GM18907 (cell line): ENCODE results near the gene ZNF524.

Experiments used
- ATAC-seq: cut with Tn5 transposase; IDR thresholded peaks from one replicate; pipeline ENCODE4 v1.9.1; 2021; ENCODE audit warnings: mild to moderate bottlenecking, moderate library complexity; ENCODE audit not compliant: unreplicated experiment

The ZNF524 gene

DNA sequence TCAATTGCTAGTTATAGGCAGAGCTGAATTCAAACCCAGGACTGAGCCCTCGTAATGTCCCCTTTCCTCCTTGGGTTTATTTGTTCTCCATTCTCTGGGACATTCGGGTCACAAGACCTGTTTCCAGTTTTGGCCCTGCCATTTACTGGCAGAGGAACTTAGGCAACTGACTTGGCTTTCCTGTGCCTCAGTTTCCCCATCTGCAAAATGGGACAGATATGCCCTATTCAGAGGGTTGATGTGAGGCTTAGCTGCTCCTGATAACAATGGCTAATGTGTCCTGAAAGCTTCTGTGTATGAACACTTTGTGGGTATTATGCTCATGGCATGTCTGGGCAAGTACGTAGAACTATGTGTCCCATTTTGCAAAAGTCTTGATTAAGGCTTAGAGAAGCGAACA, 996 bp downstream of the ZNF524 start:
- no peak for ATAC-seq

GRCh38 chr19:55602104-55603001, 2.3 kb downstream of the ZNF524 start:
- ATAC-seq, result no peak

GRCh38 chr19:55603115-55603514, 3.0 kb downstream of the ZNF524 start:
- ATAC-seq, result no peak

- no peak for ATAC-seq
Observed at GRCh38 chr19:55603581-55604292, 3.6 kb downstream of the ZNF524 start.

- peak; percentile 72 for ATAC-seq
Observed at GRCh38 chr19:55605207-55605636, 5.1 kb downstream of the ZNF524 start.

- peak; percentile 34 for ATAC-seq
Observed at GRCh38 chr19:55605637-55606470, 5.8 kb downstream of the ZNF524 start, which contains the start of gene ZNF865. Gene ZNF865 (plus strand): TSS chr19:55605647. CDS start chr19:55613619, 7,972 bp downstream.

GRCh38 chr19:55606471-55606787, 6.3 kb downstream of the ZNF524 start:
- ATAC-seq, result no peak

GRCh38 chr19:55606817-55607216, 6.7 kb downstream of the ZNF524 start:
- no peak for ATAC-seq

DNA sequence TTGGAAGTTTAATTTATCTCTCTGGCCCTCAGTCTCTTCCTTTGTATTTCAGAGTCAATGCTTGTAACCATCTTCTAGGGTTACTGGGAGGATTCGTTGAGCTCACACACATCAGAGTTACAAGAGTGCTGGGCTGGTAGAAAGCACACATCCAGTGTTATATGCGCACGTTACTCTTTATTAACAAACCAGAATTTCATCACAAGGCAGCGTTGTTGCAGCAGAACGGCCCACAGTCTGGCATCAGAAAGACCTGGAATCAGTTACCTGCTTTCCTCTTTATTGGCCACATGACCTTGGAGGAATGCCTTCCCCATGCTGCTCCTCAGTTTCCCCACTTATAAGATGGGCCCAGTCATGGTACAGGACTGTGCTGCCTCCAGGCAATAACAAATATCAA, 9.2 kb downstream of the ZNF524 start:
- no peak for ATAC-seq

DNA sequence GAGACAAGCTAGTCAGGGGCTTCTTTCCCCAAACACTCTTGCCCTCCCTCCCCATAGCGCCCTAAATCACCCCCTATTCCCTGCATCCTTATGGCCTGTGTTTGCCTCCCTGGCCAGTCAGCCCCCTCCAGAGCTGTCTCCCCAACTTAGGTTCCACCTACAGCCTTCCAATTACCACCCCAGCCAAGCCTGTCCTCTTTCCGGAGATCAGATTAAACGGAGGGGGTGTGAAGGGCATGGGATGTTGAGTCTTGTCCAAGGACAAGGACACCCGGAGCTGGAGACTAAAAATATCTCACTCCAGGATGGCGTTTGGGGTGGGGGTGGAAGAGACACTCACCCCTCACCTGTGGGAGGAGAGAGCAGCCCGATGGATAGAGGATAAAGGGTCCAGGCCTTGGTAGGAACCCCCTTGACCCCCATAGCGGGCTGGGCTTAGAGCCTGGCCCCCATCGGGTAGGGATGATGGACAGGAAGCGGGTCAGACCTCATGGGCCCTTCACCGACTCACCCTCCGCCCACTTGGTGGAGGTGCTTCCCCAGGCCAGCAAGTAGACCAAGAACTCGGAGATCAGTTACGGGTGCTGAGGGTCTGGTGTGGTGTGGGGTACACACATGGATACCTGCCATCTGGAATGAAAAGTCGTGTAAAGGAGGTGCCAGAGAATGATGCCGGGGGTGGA, 11.4 kb downstream of the ZNF524 start:
- no peak for ATAC-seq

DNA sequence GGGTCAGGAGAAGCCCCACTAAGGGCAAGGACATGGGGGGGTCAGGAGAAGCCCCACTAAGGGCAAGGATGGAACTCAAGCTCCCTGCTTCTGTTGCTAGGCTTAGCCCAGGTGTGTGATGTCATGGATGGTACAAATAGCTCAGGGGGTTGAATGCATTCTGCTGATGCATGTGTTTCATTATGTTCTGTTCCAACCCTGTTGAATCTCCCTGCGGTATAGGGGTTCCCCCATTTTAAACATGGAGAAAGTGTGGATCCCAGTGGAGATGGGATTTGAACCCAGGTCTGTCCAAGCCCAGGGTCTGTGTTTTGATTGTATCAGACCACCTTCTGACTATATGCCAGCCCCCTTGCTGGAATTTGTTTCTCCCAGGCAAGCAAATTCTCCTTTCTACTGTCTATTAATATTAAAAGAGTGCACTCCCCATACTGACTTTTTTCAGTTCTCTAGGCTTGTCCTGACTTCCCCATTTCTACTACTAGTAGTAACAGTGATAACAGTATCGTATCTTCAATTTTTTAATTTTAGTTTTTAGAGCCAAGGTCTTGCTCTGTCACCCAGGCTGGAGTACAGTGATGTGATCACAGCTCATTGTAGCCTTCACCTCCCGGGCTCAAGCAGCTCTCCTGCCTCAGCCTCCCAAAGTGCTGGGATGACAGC, 12.0 kb downstream of the ZNF524 start:
- no peak for ATAC-seq

- ATAC-seq, result no peak
Observed at GRCh38 chr19:55613396-55613795, 13.3 kb downstream of the ZNF524 start.

DNA sequence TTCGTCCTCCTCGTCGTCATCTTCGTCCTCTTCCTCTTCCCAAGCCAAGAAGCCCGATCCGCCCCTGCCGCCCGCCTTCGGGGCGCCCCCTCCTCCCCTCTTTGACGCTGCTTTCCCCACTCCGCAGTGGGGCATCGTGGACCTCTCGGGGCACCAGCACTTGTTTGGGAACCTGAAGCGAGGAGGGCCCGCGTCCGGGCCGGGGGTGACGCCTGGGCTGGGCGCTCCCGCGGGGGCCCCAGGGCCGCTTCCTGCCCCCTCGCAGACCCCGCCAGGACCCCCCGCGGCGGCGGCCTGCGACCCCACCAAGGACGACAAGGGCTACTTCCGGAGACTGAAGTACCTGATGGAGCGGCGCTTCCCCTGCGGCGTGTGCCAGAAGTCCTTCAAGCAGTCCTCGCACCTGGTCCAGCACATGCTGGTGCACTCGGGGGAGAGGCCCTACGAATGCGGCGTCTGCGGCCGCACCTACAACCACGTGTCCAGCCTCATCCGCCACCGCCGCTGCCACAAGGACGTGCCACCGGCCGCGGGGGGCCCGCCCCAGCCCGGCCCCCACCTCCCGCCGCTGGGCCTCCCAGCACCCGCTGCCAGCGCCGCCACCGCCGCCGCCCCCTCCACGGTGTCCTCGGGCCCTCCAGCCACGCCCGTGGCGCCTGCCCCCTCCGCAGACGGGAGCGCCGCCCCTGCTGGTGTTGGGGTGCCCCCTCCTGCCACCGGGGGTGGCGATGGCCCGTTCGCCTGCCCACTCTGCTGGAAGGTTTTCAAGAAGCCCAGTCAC, 14.0 kb downstream of the ZNF524 start:
- no peak for ATAC-seq

- ATAC-seq, result no peak
Observed at GRCh38 chr19:55614711-55615542, 14.8 kb downstream of the ZNF524 start.

DNA sequence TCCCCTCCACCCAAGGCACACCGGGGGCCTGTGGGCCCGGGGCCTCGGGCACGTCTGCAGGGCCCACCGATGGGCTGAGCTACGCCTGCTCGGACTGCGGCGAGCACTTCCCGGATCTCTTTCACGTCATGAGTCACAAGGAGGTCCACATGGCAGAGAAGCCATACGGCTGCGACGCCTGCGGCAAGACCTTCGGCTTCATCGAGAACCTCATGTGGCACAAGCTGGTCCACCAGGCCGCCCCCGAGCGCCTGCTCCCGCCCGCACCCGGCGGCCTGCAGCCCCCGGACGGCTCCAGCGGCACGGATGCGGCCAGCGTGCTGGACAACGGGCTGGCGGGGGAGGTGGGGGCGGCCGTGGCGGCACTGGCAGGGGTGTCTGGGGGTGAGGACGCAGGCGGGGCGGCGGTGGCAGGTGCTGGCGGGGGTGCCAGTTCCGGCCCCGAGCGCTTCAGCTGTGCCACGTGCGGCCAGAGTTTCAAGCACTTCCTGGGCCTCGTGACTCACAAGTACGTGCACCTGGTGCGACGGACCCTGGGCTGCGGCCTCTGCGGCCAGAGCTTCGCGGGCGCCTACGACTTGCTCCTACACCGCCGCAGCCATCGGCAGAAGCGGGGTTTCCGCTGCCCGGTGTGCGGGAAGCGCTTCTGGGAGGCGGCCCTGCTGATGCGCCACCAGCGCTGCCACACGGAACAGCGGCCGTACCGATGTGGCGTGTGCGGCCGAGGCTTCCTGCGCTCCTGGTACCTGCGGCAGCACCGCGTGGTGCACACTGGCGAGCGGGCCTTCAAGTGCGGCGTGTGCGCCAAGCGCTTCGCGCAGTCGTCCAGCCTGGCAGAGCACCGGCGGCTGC, 15.7 kb downstream of the ZNF524 start:
- no peak for ATAC-seq

- no peak for ATAC-seq
Observed at GRCh38 chr19:55616395-55616875, 16.3 kb downstream of the ZNF524 start.

- no peak for ATAC-seq
Observed at GRCh38 chr19:55617426-55617825, 17.3 kb downstream of the ZNF524 start.
